ENCODE data around the gene LDLRAD4. TPM values are rescaled to one million over a fixed set of nuclear protein-coding genes. Genes with fewer than 3 reads are reported as not detected.

The LDLRAD4 gene
- total and polyA plus RNA-seq, 5 donors from 2014 or later: 42.4 to 207 (median 49.8) TPM

DNA sequence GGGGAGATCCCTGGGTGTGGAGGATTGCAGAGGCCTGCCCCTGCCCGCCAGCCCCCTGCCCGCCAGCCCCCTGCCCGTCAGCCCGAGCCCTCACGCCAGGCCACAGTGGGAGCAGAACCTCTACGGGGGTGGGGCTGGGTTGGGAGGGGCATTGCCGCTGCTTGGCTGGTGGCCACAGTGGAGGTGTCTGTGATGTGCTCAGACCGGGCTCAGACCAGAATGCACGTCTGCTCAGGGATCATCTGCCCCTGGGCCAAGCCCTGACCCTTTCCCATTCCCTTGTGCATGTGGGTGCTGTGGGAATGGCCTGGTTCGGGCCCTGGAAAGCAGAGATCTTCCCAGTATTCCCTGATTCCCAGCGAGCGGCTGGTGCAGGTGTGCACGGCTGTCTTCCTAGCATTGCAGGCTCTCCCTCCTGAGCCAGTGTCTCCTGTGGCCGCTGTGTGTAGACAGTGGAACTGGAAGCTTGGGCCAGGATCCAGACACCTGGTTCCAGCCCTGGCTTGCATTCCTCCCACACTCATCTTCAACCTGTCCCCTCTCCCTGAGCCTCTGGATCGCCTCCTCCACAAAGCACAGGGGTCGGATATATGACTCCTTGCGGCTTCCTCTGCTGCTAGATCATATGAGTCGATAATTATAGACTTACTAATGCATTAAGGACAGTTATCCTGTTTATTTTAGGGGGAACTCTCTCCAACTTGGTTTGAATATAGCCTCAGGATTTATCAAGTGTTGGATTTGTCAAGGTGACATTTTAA lies 161.6 kb downstream of the LDLRAD4 start:
- Mint-ChIP-seq H3K4me3 (peak overlapping the region; percentile 87 to 99 (median 96)), H3K4me1 (peaks cover 50 to 98% (median 70%) of the 10 kb centered on the region in 4 donors), H3K9me3 (no peaks in the 10 kb centered on the region), H3K27me3 (peaks cover 4% of the 10 kb centered on the region), H3K36me3 (no peaks in the 10 kb centered on the region), H3K27ac (peak overlapping the region; percentile 99 to 100 (median 100))
- H3K4me1 ChIP-seq (ENCODE audit: control insufficient read depth, insufficient read depth, low read length, poor library complexity, severe bottlenecking): peaks cover 91% of the 10 kb centered on the region
- H3K27ac ChIP-seq (ENCODE audit: insufficient read depth, low read length, poor library complexity, severe bottlenecking): peak overlapping the region; percentile 99
- H3K36me3 ChIP-seq (ENCODE audit: control insufficient read depth, insufficient read depth, low read length): no peaks in the 10 kb centered on the region
- DNase-seq: no peak
- H3K4me3 ChIP-seq (ENCODE audit: low read depth, low read length): peak overlapping the region; percentile 72
- H3K27me3 ChIP-seq (ENCODE audit: control insufficient read depth, insufficient read depth, low read length): no peaks in the 10 kb centered on the region
- no peaks in the 10 kb centered on the region for H3K9me3 ChIP-seq (ENCODE audit: control insufficient read depth in 2 of 2, low read length in 2 of 2)
- ATAC-seq (ENCODE audit: low read depth in 2 of 2): no peak

DNA sequence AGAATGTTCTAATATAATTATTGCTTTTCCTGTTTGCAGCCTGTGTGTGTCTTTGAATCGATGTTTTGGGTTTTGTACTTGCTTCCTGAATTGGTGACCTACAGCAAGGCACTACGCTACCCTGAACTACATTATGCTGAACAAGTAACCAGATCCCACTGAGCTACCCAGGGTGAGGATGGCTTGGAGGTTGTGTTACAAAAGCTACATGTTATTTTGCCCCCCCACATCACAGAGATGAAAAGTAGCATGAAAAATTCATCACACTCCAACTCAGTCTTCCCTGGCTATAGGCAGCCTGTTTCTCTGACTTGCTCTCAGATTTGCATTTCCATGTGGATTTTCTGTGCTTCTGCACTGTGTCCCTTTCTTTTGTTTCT lies 162.1 kb downstream of the LDLRAD4 start:
- Histone ChIP-seq H3K36me3 (ENCODE audit: control insufficient read depth, insufficient read depth, low read length) (no peaks in the 10 kb centered on the region), H3K27me3 (ENCODE audit: control insufficient read depth, insufficient read depth, low read length) (no peaks in the 10 kb centered on the region), H3K4me3 (ENCODE audit: low read depth, low read length) (peak overlapping the region; percentile 72), H3K27ac (ENCODE audit: insufficient read depth, low read length, poor library complexity, severe bottlenecking) (peak overlapping the region; percentile 99), H3K4me1 (ENCODE audit: control insufficient read depth, insufficient read depth, low read length, poor library complexity, severe bottlenecking) (peaks cover 91% of the 10 kb centered on the region), H3K9me3 (ENCODE audit: control insufficient read depth in 2 of 2, low read length in 2 of 2) (no peaks in the 10 kb centered on the region)
- Mint-ChIP-seq H3K4me1 (peaks cover 50 to 98% (median 68%) of the 10 kb centered on the region in 4 donors), H3K27me3 (peaks cover 4% of the 10 kb centered on the region), H3K36me3 (no peaks in the 10 kb centered on the region), H3K9me3 (no peaks in the 10 kb centered on the region), H3K4me3 (peak overlapping the region; percentile 87 to 99 (median 96)), H3K27ac (peak overlapping the region; percentile 99 to 100 (median 100))
- DNase-seq: peak in 1 of 3 donors; percentile 33
- no peak for ATAC-seq (ENCODE audit: low read depth in 2 of 2)

DNA sequence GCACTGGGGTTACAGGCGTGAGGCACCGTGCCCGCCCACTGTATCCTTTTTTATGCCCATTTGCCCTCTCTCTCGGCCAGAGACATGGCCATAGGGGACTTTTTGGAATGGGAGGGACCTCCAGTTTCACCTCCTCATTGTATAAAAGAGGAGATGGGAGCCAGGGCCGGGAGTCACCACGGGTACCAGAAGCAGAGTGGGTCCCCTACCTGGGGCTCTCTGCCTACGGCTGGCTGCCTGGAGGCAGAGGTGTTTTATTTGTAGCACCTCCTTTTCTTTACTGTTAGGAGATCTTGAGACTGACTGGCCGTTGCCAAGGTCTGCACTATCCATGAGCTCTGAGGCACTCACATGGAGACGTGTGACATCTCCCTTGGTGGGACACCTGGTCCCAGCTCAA lies 162.8 kb downstream of the LDLRAD4 start:
- peak overlapping the region; percentile 94 to 99 (median 97) for H3K4me3 Mint-ChIP-seq
- peaks cover 53 to 96% (median 64%) of the 10 kb centered on the region in 4 donors for H3K4me1 Mint-ChIP-seq
- H3K36me3 ChIP-seq (ENCODE audit: control insufficient read depth, insufficient read depth, low read length): no peaks in the 10 kb centered on the region
- peak overlapping the region; percentile 99 to 100 (median 100) for H3K27ac Mint-ChIP-seq
- H3K27ac ChIP-seq (ENCODE audit: insufficient read depth, low read length, poor library complexity, severe bottlenecking): peak overlapping the region; percentile 99
- no peaks in the 10 kb centered on the region for H3K9me3 Mint-ChIP-seq
- ATAC-seq (ENCODE audit: low read depth in 2 of 2) (no peak), DNase-seq (no peak)
- no peaks in the 10 kb centered on the region for H3K9me3 ChIP-seq (ENCODE audit: control insufficient read depth in 2 of 2, low read length in 2 of 2)
- H3K4me1 ChIP-seq (ENCODE audit: control insufficient read depth, insufficient read depth, low read length, poor library complexity, severe bottlenecking): peaks cover 88% of the 10 kb centered on the region
- H3K4me3 ChIP-seq (ENCODE audit: low read depth, low read length): peak overlapping the region; percentile 90
- H3K27me3 Mint-ChIP-seq: peaks cover 4% of the 10 kb centered on the region
- H3K36me3 Mint-ChIP-seq: no peaks in the 10 kb centered on the region
- no peaks in the 10 kb centered on the region for H3K27me3 ChIP-seq (ENCODE audit: control insufficient read depth, insufficient read depth, low read length)

DNA sequence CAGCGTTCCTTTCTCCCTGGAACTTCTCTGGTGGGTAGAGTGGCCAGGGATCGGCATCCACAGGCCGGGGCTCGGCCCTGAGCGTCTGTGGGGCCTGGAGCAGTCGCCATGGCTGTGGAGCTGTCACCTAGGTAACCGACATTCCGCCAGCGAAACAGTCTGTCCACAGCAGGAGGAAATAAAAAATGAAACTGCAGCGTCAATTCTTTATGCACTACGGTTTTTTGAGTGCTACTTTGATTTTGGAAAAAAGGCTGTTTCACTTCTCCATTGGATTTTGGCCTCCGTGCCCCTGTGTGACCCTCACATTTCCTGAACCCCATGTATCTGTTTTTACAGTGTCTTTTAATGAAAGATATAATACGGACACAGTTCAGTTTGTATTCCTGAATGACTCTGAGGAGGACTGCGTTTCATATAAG lies 163.4 kb downstream of the LDLRAD4 start:
- Mint-ChIP-seq H3K27me3 (peaks cover 4% of the 10 kb centered on the region), H3K4me1 (peaks cover 53 to 96% (median 65%) of the 10 kb centered on the region in 4 donors), H3K9me3 (no peaks in the 10 kb centered on the region), H3K4me3 (peak overlapping the region; percentile 94 to 99 (median 97)), H3K36me3 (peaks cover 3% of the 10 kb centered on the region), H3K27ac (peak overlapping the region; percentile 99 to 100 (median 100))
- H3K4me3 ChIP-seq (ENCODE audit: low read depth, low read length): peak overlapping the region; percentile 90
- peak overlapping the region; percentile 99 for H3K27ac ChIP-seq (ENCODE audit: insufficient read depth, low read length, poor library complexity, severe bottlenecking)
- H3K4me1 ChIP-seq (ENCODE audit: control insufficient read depth, insufficient read depth, low read length, poor library complexity, severe bottlenecking): peaks cover 82% of the 10 kb centered on the region
- ATAC-seq (ENCODE audit: low read depth in 2 of 2) (peak in 1 of 2 donors; percentile 27), DNase-seq (peak; percentile 52 to 70 (median 69))
- no peaks in the 10 kb centered on the region for H3K9me3 ChIP-seq (ENCODE audit: control insufficient read depth in 2 of 2, low read length in 2 of 2)
- no peaks in the 10 kb centered on the region for H3K27me3 ChIP-seq (ENCODE audit: control insufficient read depth, insufficient read depth, low read length)
- H3K36me3 ChIP-seq (ENCODE audit: control insufficient read depth, insufficient read depth, low read length): peaks cover 5% of the 10 kb centered on the region

- Histone ChIP-seq H3K27ac (ENCODE audit: insufficient read depth, low read length, poor library complexity, severe bottlenecking) (peak overlapping the region; percentile 99), H3K4me1 (ENCODE audit: control insufficient read depth, insufficient read depth, low read length, poor library complexity, severe bottlenecking) (peaks cover 77% of the 10 kb centered on the region)
- peak; percentile 64 to 85 (median 82) for DNase-seq
Observed at GRCh38 chr18:13382366-13382953, 163.9 kb downstream of the LDLRAD4 start.

DNA sequence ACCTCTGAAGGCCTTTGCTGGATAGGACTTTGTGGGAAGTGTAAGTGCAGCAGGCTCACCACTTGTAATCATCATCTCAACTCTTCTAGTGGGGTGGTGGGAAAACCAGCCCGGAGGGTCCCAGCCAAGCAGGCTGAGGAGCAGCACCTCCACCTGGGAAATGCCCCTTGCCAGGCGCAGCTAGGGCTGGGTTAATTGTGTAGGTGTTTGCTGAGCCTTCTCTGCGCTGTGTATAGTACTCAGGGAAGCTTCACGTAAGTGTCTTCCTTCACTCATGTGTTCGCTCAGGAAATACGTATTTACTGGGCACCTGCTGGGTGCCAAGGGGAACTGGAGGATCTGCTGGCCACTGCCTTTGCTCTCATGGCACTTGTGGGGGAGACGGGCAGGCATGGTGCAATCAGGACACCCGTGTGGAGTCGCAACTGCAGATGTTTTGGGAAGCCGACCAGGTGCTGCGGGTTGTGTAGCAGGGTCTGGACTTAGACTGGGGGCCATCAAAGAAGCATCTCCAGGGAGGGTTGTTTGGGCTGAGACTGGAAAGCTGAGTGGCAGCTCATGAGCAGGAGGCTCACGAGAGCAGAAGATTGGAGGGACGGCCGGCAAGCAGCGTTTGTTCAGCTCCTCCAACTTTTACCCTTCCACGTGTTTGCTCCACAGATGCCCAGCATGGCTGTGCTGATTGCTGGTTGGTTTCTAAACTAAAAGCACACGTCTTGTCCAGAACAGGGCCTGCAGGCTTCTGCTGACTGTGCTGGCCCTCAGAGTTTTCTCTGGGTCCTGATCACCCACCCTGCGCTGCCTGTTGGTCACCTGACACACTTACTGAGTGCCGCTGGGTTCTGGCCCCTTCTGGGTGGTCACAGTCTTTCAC lies 164.6 kb downstream of the LDLRAD4 start:
- peaks cover 10% of the 10 kb centered on the region for H3K36me3 Mint-ChIP-seq
- H3K27me3 ChIP-seq (ENCODE audit: control insufficient read depth, insufficient read depth, low read length): no peaks in the 10 kb centered on the region
- peak overlapping the region; percentile 99 for H3K27ac ChIP-seq (ENCODE audit: insufficient read depth, low read length, poor library complexity, severe bottlenecking)
- no peaks in the 10 kb centered on the region for H3K9me3 ChIP-seq (ENCODE audit: control insufficient read depth in 2 of 2, low read length in 2 of 2)
- peak overlapping the region; percentile 90 for H3K4me3 ChIP-seq (ENCODE audit: low read depth, low read length)
- H3K36me3 ChIP-seq (ENCODE audit: control insufficient read depth, insufficient read depth, low read length): peaks cover 16% of the 10 kb centered on the region
- peak in 2 of 3 donors; percentile 56 to 69 for DNase-seq
- peak overlapping the region; percentile 94 to 99 (median 97) for H3K4me3 Mint-ChIP-seq
- peaks cover 4% of the 10 kb centered on the region for H3K27me3 Mint-ChIP-seq
- H3K9me3 Mint-ChIP-seq: no peaks in the 10 kb centered on the region
- H3K27ac Mint-ChIP-seq: peak overlapping the region; percentile 99 to 100 (median 100)
- peaks cover 70% of the 10 kb centered on the region for H3K4me1 ChIP-seq (ENCODE audit: control insufficient read depth, insufficient read depth, low read length, poor library complexity, severe bottlenecking)
- H3K4me1 Mint-ChIP-seq: peaks cover 46 to 91% (median 55%) of the 10 kb centered on the region in 4 donors
- ATAC-seq (ENCODE audit: low read depth in 2 of 2): peak; percentile 45 to 54

More at GRCh38 chr18:13382366-13382953, 163.9 kb downstream of the LDLRAD4 start:
- H3K27ac Mint-ChIP-seq: peak overlapping the region; percentile 99 to 100 (median 100)
- peaks cover 3% of the 10 kb centered on the region for H3K36me3 Mint-ChIP-seq
- Histone ChIP-seq H3K4me3 (ENCODE audit: low read depth, low read length) (peak overlapping the region; percentile 90), H3K27me3 (ENCODE audit: control insufficient read depth, insufficient read depth, low read length) (no peaks in the 10 kb centered on the region), H3K36me3 (ENCODE audit: control insufficient read depth, insufficient read depth, low read length) (peaks cover 9% of the 10 kb centered on the region), H3K9me3 (ENCODE audit: control insufficient read depth in 2 of 2, low read length in 2 of 2) (no peaks in the 10 kb centered on the region)
- H3K27me3 Mint-ChIP-seq: peaks cover 4% of the 10 kb centered on the region
- peaks cover 48 to 92% (median 60%) of the 10 kb centered on the region in 4 donors for H3K4me1 Mint-ChIP-seq
- H3K4me3 Mint-ChIP-seq: peak overlapping the region; percentile 94 to 99 (median 97)
- H3K9me3 Mint-ChIP-seq: no peaks in the 10 kb centered on the region
- ATAC-seq (ENCODE audit: low read depth in 2 of 2): peak; percentile 43 to 54
